GM12875 (cell line): ENCODE measurements around the gene CD83.

Source experiments
- H3K4me3 ChIP-seq: one replicate; pipeline ENCODE4 v1.5.1; 2011; ENCODE audit warnings: low read depth, low read length, control low read depth
- TF ChIP-seq, protein P1 (sequence below): IDR thresholded peaks from 2 replicates; pipeline ENCODE4 v1.5.1; 2011; ENCODE audit warnings: low read depth, mild to moderate bottlenecking, control low read depth, inconsistent platforms, low read length, moderate library complexity, borderline replicate concordance; ENCODE audit not compliant: insufficient read depth

CD83 gene

DNA sequence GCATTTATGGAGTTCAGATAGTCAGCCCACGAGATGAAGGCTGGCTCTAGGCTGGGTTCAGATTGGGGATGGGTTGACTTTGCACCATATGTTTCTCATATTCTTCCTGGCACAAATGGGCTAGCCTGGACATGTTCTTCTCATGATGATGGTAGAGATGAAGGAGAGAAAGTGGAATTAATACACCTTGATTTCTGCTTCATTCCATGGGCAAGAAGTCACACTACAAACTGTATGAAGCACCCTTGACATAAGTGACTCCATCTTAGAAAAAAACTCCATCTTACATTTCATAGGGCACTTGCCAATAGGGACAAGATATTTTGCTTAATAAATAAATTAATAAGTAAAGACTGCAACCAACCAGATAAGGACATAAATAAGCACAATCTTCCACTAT is 12.0 kb upstream of the CD83 start:
- H3K4me3 ChIP-seq: no peak overlapping the region
- TF ChIP-seq, protein P1, sequence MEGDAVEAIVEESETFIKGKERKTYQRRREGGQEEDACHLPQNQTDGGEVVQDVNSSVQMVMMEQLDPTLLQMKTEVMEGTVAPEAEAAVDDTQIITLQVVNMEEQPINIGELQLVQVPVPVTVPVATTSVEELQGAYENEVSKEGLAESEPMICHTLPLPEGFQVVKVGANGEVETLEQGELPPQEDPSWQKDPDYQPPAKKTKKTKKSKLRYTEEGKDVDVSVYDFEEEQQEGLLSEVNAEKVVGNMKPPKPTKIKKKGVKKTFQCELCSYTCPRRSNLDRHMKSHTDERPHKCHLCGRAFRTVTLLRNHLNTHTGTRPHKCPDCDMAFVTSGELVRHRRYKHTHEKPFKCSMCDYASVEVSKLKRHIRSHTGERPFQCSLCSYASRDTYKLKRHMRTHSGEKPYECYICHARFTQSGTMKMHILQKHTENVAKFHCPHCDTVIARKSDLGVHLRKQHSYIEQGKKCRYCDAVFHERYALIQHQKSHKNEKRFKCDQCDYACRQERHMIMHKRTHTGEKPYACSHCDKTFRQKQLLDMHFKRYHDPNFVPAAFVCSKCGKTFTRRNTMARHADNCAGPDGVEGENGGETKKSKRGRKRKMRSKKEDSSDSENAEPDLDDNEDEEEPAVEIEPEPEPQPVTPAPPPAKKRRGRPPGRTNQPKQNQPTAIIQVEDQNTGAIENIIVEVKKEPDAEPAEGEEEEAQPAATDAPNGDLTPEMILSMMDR: no peak

DNA sequence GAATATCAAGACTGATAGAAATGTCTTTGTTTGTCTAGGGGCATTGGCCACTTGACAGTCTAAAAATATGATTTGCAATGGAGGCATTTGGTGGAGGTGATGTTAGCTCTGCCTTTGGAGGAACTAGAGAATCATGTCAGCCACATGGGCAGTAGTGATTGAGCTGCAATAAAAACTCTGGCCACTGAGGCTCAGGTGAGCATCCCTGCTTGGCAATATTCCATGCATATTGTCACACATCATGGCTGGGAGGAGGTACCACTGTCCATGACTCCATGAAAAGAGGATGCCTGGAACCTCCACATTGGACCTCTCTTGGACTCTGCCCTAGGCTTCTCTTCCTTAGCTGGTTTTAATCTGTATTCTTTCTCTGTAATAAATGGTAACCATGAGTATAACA is 10.6 kb upstream of the CD83 start:
- H3K4me3 ChIP-seq: no peak overlapping the region
- TF ChIP-seq, protein P1: no peak

DNA sequence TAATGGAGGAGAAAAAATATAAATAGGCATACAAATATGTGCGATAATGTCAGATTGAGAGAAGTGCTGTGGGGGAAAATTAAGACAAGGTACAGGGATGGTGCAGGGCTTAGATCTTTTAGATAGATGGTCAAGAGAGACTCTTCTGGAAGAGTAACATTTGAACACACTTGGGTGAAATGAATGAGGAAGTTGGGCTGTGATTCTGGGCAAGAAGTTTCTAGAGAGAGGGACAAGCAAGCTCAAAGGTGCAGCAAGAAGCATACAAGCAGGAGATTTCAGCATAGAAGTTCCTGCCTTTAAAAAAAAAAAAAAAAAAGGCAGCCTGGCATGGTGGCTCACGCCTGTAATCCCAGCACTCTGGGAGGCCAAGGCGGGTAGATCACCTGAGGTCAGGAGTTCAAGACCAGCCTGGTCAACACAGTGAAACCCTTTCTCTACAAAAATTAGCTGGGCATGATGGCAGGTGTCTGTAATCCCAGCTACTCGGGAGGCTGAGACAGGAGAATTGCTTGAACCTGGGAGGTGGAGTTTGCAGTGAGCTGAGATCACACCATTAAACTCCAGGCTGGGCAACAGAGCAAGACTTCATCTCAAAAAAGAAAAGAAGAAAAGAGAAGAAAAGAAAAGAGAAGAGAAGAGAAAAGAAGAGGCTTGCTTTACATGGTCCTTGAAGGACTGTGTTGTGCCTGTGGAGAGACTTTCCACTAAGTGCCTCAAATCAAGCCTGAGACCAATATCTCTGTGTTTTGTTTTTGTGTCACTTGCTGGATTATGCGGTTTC is 9.7 kb upstream of the CD83 start:
- TF ChIP-seq, protein P1: no peak
- no peak overlapping the region for H3K4me3 ChIP-seq

DNA sequence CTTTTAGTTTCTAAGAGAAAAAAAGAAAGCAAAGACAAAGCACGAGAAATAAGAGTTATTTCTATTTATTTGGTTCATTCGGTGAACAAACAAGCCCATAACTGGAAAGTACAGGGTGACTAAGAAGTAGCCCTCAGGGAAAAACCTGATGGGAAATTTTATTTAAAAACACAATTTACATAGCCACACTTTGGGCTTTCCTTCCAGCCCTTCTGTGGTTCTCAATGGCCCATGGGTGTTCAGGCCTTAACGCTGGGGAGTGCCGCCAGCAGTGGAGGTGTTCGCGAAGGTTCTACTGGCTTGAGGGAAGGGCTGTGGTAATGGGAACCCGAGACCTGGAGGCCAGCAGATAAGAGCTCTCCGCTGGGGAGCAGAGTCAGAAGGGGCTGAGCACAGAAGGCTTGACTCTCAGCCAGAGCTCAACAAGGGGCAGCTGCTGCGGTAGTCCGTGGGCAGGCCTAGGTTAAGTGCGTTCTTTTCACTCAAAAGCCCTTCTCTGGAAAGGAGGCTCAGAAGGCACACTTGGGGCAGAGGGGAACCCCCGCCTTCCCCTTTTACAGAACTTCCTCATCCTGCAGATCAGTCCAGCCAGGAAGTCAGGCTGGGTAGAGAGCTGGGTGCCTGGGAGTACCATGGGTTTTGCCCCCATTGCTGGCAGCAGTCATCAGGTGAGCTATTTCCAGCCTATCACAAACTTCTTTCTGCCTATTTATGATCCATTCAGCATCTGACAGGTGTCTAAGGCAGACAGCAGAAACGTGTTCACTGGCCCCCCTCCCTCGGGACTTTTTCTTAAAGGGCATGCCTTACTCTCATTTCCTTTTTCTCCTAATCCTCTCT is 8.8 kb upstream of the CD83 start:
- TF ChIP-seq, protein P1: no peak
- H3K4me3 ChIP-seq: no peak overlapping the region

DNA sequence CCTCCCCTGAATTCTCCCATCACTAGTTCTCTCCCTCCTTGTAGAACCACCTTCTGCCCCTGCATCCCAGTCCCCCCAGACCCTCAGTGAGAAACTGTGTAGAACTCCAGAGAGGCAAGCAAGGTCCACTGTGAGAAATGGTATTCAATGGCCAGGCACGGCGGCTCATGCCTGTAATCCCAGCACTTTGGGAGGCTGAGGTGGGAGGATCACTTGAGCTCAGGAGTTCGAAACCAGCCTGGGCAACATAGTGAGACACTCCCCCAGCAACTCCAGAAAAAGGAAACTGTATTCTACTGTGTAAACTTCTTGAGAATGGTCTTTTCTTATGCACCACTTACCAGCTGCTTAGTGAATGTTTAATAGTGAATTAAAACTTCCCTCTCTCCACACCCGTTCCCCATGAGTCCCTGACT is 8.2 kb upstream of the CD83 start:
- TF ChIP-seq, protein P1: no peak
- H3K4me3 ChIP-seq: no peak overlapping the region

DNA sequence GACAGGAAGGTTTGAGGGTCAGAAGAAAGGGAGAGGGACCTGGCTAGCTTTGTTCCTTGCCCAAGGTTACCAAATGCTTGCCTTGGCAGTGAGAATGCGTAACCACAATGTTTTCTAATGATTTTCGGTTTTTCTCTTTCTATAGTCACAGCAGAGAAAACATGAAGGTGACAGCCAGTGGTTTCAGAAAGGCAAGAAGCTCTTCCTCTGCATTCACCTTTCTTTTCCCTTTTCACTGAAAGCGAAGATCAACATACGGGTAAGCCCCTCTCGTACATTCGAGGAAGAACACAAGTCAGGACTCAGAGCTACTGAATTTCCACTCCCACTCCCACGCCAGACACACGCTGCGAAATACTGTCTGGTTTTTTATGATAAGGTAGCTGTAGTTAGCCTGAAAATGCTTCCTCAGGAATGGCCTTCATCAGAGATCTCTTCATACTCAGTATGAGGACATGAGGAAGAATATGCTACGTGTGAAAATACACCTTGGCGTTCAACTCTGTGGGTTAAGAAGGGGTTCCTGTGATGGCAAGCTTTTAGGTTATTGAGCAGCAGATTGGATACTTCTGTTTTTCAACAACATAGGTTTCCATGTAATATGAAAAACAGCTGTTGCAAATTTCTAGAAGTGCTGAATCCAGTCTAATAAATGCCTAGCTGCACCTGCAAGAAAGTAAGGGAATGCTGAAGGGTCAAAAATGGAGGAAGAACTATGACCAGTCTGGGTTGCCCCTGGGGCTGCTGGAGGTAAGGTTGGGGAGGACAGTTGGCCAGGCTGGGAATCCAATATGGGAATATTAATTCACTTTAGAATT is 7.4 kb upstream of the CD83 start:
- TF ChIP-seq, protein P1: no peak
- H3K4me3 ChIP-seq: peak overlapping the region; percentile 12
